HUES6 (cell line): Measurements from ENCODE around the gene DCLRE1B.

Experiments
- H3K27ac ChIP-seq: 2 replicates; pipeline ENCODE4 v1.7.0; 2013; ENCODE audit warnings: low read depth, mild to moderate bottlenecking, low read length, inconsistent platforms
- H3K27me3 ChIP-seq: 2 replicates; pipeline ENCODE4 v1.6.1; 2013; ENCODE audit warnings: low read length; ENCODE audit not compliant: control insufficient read depth, insufficient read depth
- H3K36me3 ChIP-seq: 2 replicates; pipeline ENCODE4 v1.6.1; 2013; ENCODE audit warnings: low read length; ENCODE audit not compliant: control insufficient read depth, insufficient read depth
- H3K4me1 ChIP-seq: 2 replicates; pipeline ENCODE4 v1.6.1; 2013; ENCODE audit warnings: low read length; ENCODE audit not compliant: control insufficient read depth, insufficient read depth
- H3K4me3 ChIP-seq: 2 replicates; pipeline ENCODE4 v1.5.1; 2013; ENCODE audit warnings: low read depth, low read length
- H3K9ac ChIP-seq: one replicate; pipeline ENCODE4 v1.6.1; 2013; ENCODE audit warnings: mild to moderate bottlenecking, low read length
- H3K9me3 ChIP-seq: 2 replicates; pipeline ENCODE4 v1.6.1; 2013; ENCODE audit warnings: low read depth, low read length; ENCODE audit not compliant: control insufficient read depth, insufficient read depth

Gene DCLRE1B

DNA sequence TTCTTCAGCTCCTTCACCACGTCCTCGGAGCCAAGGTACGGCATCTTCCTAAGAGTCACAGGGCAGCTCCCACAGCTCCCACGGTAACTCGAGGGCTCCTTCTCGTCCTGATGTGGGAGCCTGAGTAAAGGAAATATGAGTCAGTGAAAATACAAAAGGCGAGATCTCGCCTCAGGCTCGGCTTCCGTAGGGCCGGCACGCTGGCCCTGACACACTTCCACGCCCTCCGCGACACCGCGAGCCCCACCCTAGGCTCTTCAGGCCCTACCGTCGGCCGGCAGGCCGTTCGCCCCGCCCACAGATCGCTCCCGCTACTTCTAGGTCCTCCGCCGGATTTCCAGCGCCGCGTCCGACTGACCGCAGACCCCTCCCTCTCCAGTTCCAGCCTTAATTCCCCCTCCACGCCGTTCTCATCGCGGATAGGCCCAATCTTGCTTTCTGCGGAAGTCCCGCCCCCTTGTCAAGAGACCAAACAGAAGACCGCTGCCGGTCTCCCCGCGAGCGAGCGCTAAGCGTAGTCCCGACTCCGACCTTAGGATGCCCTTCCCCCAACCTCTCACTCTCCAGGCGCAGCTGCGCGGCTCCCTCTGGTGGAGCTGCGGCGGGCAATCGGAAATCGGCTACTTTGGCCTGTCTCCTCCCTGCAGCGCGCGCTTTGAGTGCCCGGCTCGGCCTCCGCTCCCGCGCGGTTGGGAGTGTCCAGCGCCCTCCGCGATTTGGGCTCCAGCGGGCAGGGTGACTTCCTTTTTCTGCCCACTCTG lies at the start of gene DCLRE1B, which contains the start of gene AP4B1:
Gene DCLRE1B, plus strand, starts transcription at position 653 of the 761 bp plus-strand sequence. CDS start 261 bp downstream, outside the sequence.
Gene AP4B1, minus strand, starts transcription at position 126 of the 761 bp plus-strand sequence. Its CDS starts 82 bp downstream, at position 44.
- Histone ChIP-seq H3K4me1 (peaks cover 4% of the 10 kb centered on the region), H3K9ac (peak within 1 kb of the TSS; percentile 88), H3K27ac (peak within 1 kb of the TSS; percentile 7; the same call in 1 of the 2 replicates), H3K36me3 (peaks cover 32% of the 10 kb centered on the region), H3K27me3 (no peaks in the 10 kb centered on the region), H3K9me3 (no peaks in the 10 kb centered on the region), H3K4me3 (peak within 1 kb of the TSS; percentile 82)

DNA sequence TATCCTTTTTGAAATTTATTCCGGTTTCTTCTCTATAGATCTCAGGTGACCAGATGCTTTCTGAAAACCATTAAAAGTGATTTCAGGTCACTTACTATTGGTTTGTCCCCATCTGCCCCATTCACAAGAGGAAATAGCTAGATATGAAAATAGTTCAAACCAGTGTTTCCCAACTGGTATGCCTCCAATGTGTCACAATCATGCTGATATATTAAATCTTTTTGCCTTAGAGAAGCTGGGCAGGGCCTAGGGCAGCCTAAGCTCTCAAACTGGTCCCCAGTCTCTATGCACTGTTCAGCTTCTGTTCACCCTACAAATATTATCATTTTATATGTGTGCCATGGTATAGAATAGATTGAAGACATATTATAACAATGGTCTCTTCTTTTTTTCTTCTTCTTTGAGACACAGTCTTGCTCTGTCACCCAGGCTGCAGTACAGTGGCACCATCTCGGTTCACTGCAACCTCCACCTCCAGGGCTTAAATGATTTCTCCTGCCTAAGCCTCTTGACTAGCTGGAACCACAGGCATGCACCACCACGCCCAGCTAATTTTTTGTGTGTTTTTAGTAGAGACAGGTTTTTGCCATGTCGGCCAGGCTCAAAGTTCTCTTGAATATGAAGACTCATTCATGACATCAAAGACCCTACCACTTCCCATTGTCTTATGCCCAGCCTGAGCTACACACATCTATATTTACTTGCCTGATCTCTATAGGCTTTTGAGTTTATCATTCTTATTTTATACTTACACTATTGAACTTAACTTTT lies 49.3 kb upstream of the DCLRE1B start:
- no peaks in the 10 kb centered on the region for H3K36me3 ChIP-seq
- H3K9me3 ChIP-seq = no peaks in the 10 kb centered on the region
- no peak overlapping the region for H3K27ac ChIP-seq
- no peak overlapping the region for H3K4me3 ChIP-seq
- H3K4me1 ChIP-seq = no peaks in the 10 kb centered on the region
- no peaks in the 10 kb centered on the region for H3K27me3 ChIP-seq
- no peak overlapping the region for H3K9ac ChIP-seq

GRCh38 chr1:113856401-113856790 lies 48.7 kb upstream of the DCLRE1B start:
- no peak overlapping the region for H3K27ac ChIP-seq
- H3K9me3 ChIP-seq = no peaks in the 10 kb centered on the region
- no peaks in the 10 kb centered on the region for H3K36me3 ChIP-seq
- H3K4me3 ChIP-seq = no peak overlapping the region
- no peaks in the 10 kb centered on the region for H3K4me1 ChIP-seq
- H3K9ac ChIP-seq = no peak overlapping the region
- no peaks in the 10 kb centered on the region for H3K27me3 ChIP-seq

- Histone ChIP-seq H3K27ac (no peak overlapping the region), H3K9ac (no peak overlapping the region), H3K4me3 (no peak overlapping the region)
Measured at GRCh38 chr1:113857776-113858175, 47.4 kb upstream of the DCLRE1B start.

DNA sequence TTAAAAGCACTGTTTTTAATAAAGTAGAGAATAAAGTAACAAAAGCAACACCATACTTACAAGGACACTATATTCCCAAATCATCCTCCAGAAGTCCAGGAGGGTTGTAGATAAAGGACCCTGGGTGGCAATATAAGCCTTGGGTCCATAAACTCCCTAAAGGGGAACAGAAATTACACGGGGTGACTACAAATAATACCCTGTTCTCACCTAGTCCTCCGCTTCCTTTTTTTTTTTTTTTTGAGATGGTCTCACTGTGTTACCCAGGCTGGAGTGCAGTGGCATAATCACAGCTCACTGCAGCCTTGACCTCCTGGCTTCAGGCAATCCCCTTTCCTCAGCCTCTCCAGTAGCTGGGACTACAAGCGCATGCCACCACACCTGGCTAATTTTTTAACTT lies 46.7 kb upstream of the DCLRE1B start:
- Histone ChIP-seq H3K27ac (no peak overlapping the region), H3K4me3 (no peak overlapping the region), H3K9ac (no peak overlapping the region), H3K36me3 (no peaks in the 10 kb centered on the region), H3K4me1 (no peaks in the 10 kb centered on the region), H3K27me3 (no peaks in the 10 kb centered on the region), H3K9me3 (no peaks in the 10 kb centered on the region)

More at GRCh38 chr1:113857776-113858175, 47.4 kb upstream of the DCLRE1B start:
- no peaks in the 10 kb centered on the region for H3K27me3 ChIP-seq
- no peaks in the 10 kb centered on the region for H3K4me1 ChIP-seq
- H3K36me3 ChIP-seq = no peaks in the 10 kb centered on the region
- H3K9me3 ChIP-seq = no peaks in the 10 kb centered on the region

DNA sequence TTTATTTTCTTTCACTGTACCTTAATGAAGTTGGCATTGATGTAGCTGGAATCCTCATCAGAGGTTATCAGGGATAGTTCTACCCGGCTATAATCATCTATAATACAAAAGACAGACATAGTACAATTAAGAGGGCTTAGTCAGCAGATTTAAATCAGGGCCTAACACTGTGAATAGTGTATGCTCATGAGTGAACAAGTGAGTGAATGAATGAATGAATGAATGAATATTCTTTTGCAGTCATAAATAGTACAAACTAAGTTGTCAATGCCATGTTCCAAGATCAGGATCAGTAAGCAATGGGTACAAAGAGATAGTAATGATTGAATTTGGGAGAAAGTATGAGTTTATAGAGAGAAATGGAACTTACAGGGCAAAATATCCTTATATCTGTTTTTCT lies 46.1 kb upstream of the DCLRE1B start:
- no peak overlapping the region for H3K9ac ChIP-seq

GRCh38 chr1:113859478-113860175 lies 45.5 kb upstream of the DCLRE1B start:
- Histone ChIP-seq H3K9me3 (no peaks in the 10 kb centered on the region), H3K27me3 (no peaks in the 10 kb centered on the region), H3K27ac (no peak overlapping the region), H3K9ac (no peak overlapping the region), H3K36me3 (no peaks in the 10 kb centered on the region), H3K4me3 (no peak overlapping the region), H3K4me1 (no peaks in the 10 kb centered on the region)

More for the DNA sequence above, 46.1 kb upstream of the DCLRE1B start:
- Histone ChIP-seq H3K4me1 (no peaks in the 10 kb centered on the region), H3K4me3 (no peak overlapping the region), H3K27ac (no peak overlapping the region), H3K36me3 (no peaks in the 10 kb centered on the region), H3K9me3 (no peaks in the 10 kb centered on the region), H3K27me3 (no peaks in the 10 kb centered on the region)

- H3K9me3 ChIP-seq = no peaks in the 10 kb centered on the region
- no peaks in the 10 kb centered on the region for H3K27me3 ChIP-seq
- no peak overlapping the region for H3K4me3 ChIP-seq
- H3K27ac ChIP-seq = no peak overlapping the region
- no peaks in the 10 kb centered on the region for H3K4me1 ChIP-seq
- no peaks in the 10 kb centered on the region for H3K36me3 ChIP-seq
- H3K9ac ChIP-seq = no peak overlapping the region
Measured at GRCh38 chr1:113860891-113861290, 44.2 kb upstream of the DCLRE1B start.

DNA sequence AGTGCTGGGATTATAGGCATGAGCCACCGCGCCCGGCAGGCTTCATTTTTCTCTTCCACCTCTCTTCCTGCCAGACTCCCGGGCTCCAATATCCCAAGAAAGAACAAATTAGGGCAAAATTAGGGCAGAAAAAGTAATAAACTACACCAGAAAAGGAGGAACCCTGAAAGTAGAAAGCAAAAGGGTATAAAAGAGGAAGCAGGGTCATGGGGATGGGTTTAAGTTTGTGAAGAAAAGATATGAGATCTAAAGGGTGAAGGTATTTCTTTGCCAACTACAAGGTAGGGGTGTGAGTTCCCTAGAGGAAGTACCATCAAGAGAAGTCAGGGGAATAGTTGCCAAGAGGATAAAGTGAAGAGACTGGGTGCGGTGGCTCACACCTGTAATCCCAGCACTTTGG lies 43.5 kb upstream of the DCLRE1B start:
- no peak overlapping the region for H3K9ac ChIP-seq
- H3K27ac ChIP-seq = no peak overlapping the region
- no peaks in the 10 kb centered on the region for H3K36me3 ChIP-seq
- H3K4me1 ChIP-seq = no peaks in the 10 kb centered on the region
- H3K9me3 ChIP-seq = no peaks in the 10 kb centered on the region
- no peaks in the 10 kb centered on the region for H3K27me3 ChIP-seq
- H3K4me3 ChIP-seq = no peak overlapping the region

DNA sequence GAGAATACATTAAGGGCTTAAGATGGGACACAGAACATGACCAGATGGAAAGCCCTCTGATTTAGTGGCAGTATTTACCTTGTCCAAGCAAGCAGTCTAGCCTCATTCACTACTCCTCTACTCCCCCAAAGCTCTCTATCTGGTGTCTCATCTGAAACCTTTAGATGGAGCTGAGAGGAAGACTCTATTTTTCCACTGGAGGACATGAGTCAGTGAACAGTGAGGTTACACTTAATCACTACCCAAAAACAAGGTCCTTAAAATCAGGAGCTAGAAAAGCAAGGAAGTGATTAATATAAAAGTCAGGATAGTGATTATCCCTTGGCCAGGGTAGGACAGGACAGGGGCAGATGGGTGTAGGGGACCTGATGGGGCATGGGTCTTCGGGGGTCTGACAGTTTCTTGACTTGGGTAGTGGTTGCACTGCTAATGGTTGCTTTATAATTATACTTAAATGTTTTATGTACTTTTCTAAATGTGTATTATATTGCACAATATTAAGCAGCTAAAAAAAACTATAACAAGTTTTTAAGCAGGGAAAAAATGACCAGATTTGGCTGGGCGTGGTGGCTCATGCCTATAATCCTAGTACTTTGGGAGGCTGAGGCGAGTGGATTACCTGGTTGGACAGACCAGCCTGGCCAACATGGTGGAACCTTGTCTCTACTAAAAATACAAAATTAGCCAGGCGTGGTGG lies 36.6 kb upstream of the DCLRE1B start:
- Histone ChIP-seq H3K9me3 (no peaks in the 10 kb centered on the region), H3K27me3 (no peaks in the 10 kb centered on the region), H3K9ac (no peak overlapping the region), H3K4me1 (peaks cover 5% of the 10 kb centered on the region; the same call in 1 of the 2 replicates), H3K27ac (no peak overlapping the region), H3K36me3 (no peaks in the 10 kb centered on the region), H3K4me3 (no peak overlapping the region)
